H9 (cell line): ENCODE results near the gene CSTF3. TPM values are rescaled to one million over a fixed set of nuclear protein-coding genes. Genes with fewer than 3 reads are reported as not detected.

Source experiments
- DNase-seq: peaks from one replicate; pipeline ENCODE4 v3.0.0-alpha.2; 2017
- H2AFZ ChIP-seq: one replicate; pipeline ENCODE4 v1.6.1; 2013; ENCODE audit warnings: mild to moderate bottlenecking, low read length, control low read depth, moderate library complexity
- H2AK5ac ChIP-seq: 2 replicates; pipeline ENCODE4 v1.6.1; 2013; ENCODE audit warnings: low read length, control low read depth, mixed read lengths; ENCODE audit not compliant: insufficient read length
- H2BK120ac ChIP-seq: one replicate; pipeline ENCODE4 v1.6.1; 2013; ENCODE audit warnings: low read depth, mild to moderate bottlenecking, low read length, control low read depth, inconsistent platforms; ENCODE audit not compliant: poor library complexity, severe bottlenecking
- H2BK12ac ChIP-seq: 2 replicates; pipeline ENCODE4 v1.6.1; 2013; ENCODE audit warnings: low read length, control low read depth, mixed read lengths, low read depth; ENCODE audit not compliant: insufficient read length
- H2BK15ac ChIP-seq: 2 replicates; pipeline ENCODE4 v1.6.1; 2013; ENCODE audit warnings: low read depth, low read length, control low read depth
- H2BK20ac ChIP-seq: one replicate; pipeline ENCODE4 v1.6.1; 2013; ENCODE audit warnings: low read depth, mild to moderate bottlenecking, low read length, control low read depth, inconsistent platforms; ENCODE audit not compliant: poor library complexity, severe bottlenecking
- H2BK5ac ChIP-seq: 2 replicates; pipeline ENCODE4 v1.6.1; 2013; ENCODE audit warnings: low read length, control low read depth, mixed read lengths; ENCODE audit not compliant: insufficient read length
- H3K14ac ChIP-seq: 2 replicates; pipeline ENCODE4 v1.6.1; 2013; ENCODE audit warnings: low read length, control low read depth; ENCODE audit not compliant: insufficient read depth
- H3K18ac ChIP-seq: 2 replicates; pipeline ENCODE4 v1.6.1; 2013; ENCODE audit warnings: low read depth, mild to moderate bottlenecking, mixed read lengths, low read length, control low read depth; ENCODE audit not compliant: insufficient read length
- H3K23ac ChIP-seq: 2 replicates; pipeline ENCODE4 v1.6.1; 2013; ENCODE audit warnings: low read length, control low read depth, mixed read lengths, low read depth; ENCODE audit not compliant: insufficient read length
- H3K23me2 ChIP-seq: 2 replicates; pipeline ENCODE4 v1.6.1; 2013; ENCODE audit warnings: low read depth, mild to moderate bottlenecking, mixed read lengths, low read length, control low read depth; ENCODE audit not compliant: insufficient read length, poor library complexity, severe bottlenecking
- H3K27ac ChIP-seq: 2 replicates; pipeline ENCODE4 v1.5.1; 2013; ENCODE audit warnings: low read length, control low read depth, mixed read lengths, low read depth; ENCODE audit not compliant: insufficient read length
- H3K27me3 ChIP-seq: 2 replicates; pipeline ENCODE4 v1.6.1; 2013; ENCODE audit warnings: low read length, control low read depth, inconsistent platforms; ENCODE audit not compliant: insufficient read depth
- H3K4ac ChIP-seq: 2 replicates; pipeline ENCODE4 v1.6.1; 2013; ENCODE audit warnings: low read depth, mild to moderate bottlenecking, control low read depth, inconsistent platforms, low read length, moderate library complexity
- H3K4me1 ChIP-seq: 2 replicates; pipeline ENCODE4 v1.6.1; 2013; ENCODE audit warnings: low read length, control low read depth, inconsistent platforms; ENCODE audit not compliant: insufficient read depth
- H3K4me2 ChIP-seq: 2 replicates; pipeline ENCODE4 v1.6.1; 2013; ENCODE audit warnings: low read length, control low read depth, mixed read lengths; ENCODE audit not compliant: insufficient read length, insufficient read depth
- H3K56ac ChIP-seq: 2 replicates; pipeline ENCODE4 v1.6.1; 2013; ENCODE audit warnings: low read depth, mild to moderate bottlenecking, mixed read lengths, low read length, control low read depth; ENCODE audit not compliant: insufficient read length
- H3K79me1 ChIP-seq: 2 replicates; pipeline ENCODE4 v1.6.1; 2013; ENCODE audit warnings: low read depth, mild to moderate bottlenecking, moderate library complexity, low read length, control low read depth, inconsistent platforms; ENCODE audit not compliant: insufficient read depth, poor library complexity, severe bottlenecking
- H3K79me2 ChIP-seq: 2 replicates; pipeline ENCODE4 v1.6.1; 2013; ENCODE audit warnings: low read length, control low read depth, inconsistent platforms; ENCODE audit not compliant: insufficient read depth
- H3K9ac ChIP-seq: 2 replicates; pipeline ENCODE4 v1.6.1; 2013; ENCODE audit warnings: low read length, control low read depth, mixed read lengths; ENCODE audit not compliant: insufficient read length; ENCODE audit errors: extremely low read depth
- H3K9me3 ChIP-seq: one replicate; pipeline ENCODE4 v1.6.1; 2013; ENCODE audit warnings: low read depth, low read length, inconsistent platforms; ENCODE audit not compliant: control insufficient read depth
- H3T11ph ChIP-seq: one replicate; pipeline ENCODE4 v1.6.1; 2013; ENCODE audit warnings: mild to moderate bottlenecking, low read length, control low read depth, inconsistent platforms
- H4K20me1 ChIP-seq: one replicate; pipeline ENCODE4 v1.6.1; 2013; ENCODE audit not compliant: control insufficient read depth, insufficient read length, insufficient read depth
- H4K5ac ChIP-seq: 2 replicates; pipeline ENCODE4 v1.6.1; 2013; ENCODE audit warnings: low read depth, mild to moderate bottlenecking, mixed read lengths, low read length, control low read depth; ENCODE audit not compliant: insufficient read length
- H4K8ac ChIP-seq: replicated peaks from 2 replicates; pipeline ENCODE4 v1.6.1; 2013; ENCODE audit warnings: low read length, control low read depth, mixed read lengths, low read depth; ENCODE audit not compliant: insufficient read length
- H4K91ac ChIP-seq: 2 replicates; pipeline ENCODE4 v1.6.1; 2013; ENCODE audit warnings: low read depth, mild to moderate bottlenecking, moderate library complexity, mixed read lengths, low read length, control low read depth; ENCODE audit not compliant: insufficient read length
- H3K27ac Mint-ChIP-seq, 3 experiments: 2 replicates in 2 of 3; 3 replicates in 1 of 3; pipeline ENCODE4 v1.8.0; 2020 to 2021; ENCODE audit warnings: mixed read lengths in 3 of 3, mild to moderate bottlenecking in 1 of 3, moderate library complexity in 1 of 3
- H3K27me3 Mint-ChIP-seq: 2 replicates; pipeline ENCODE4 v1.8.0; 2021; ENCODE audit warnings: low read depth, mild to moderate bottlenecking, moderate library complexity, mixed read lengths
- H3K36me3 Mint-ChIP-seq, 3 experiments: 2 replicates in 2 of 3; 3 replicates in 1 of 3; pipeline ENCODE4 v1.8.0; 2020 to 2021; ENCODE audit warnings: low read depth in 3 of 3, mixed read lengths in 3 of 3; ENCODE audit not compliant: insufficient read depth in 1 of 3
- H3K4me1 Mint-ChIP-seq, 2 experiments: 2 replicates each; pipeline ENCODE4 v1.8.0; 2020; ENCODE audit warnings: mixed read lengths in 2 of 2
- H3K4me3 Mint-ChIP-seq, 2 experiments: 2 replicates in 1 of 2; 3 replicates in 1 of 2; pipeline ENCODE4 v1.8.0; 2020 to 2021; ENCODE audit warnings: mild to moderate bottlenecking in 2 of 2, mixed read lengths in 2 of 2, moderate library complexity in 1 of 2
- H3K9me3 Mint-ChIP-seq, 2 experiments: 2 replicates in 1 of 2; 3 replicates in 1 of 2; pipeline ENCODE4 v1.8.0; 2020; ENCODE audit warnings: mild to moderate bottlenecking in 2 of 2, mixed read lengths in 2 of 2, moderate library complexity in 1 of 2
- WGBS: extraction: QIAGEN DNeasy Blood & Tissue Kit; methylation state at CpG from one replicate; pipeline ENCODE4 v1.1.7; 2013; ENCODE audit warnings: missing lambda C conversion rate, low lambda C conversion rate, mixed read lengths; ENCODE audit not compliant: insufficient read length; ENCODE audit errors: extremely low coverage; 5-methylcytosine and 5-hydroxymethylcytosine counted together
- total RNA-seq: library from RNA; stranded (reverse); gene quantifications from 2 replicates; pipeline ENCODE4 v1.2.1, GENCODE V29; 2021
- TF ChIP-seq, protein P1 (sequence below): fragments of 200-600 bp; sonication (generic); conservative IDR thresholded peaks from 3 replicates; pipeline ENCODE4 v1.8.0; 2021; ENCODE audit warnings: antibody characterized with exemption, mild to moderate bottlenecking

Gene CSTF3
- total RNA-seq, 1 experiment from 2014 or later, result 41.5 TPM

DNA sequence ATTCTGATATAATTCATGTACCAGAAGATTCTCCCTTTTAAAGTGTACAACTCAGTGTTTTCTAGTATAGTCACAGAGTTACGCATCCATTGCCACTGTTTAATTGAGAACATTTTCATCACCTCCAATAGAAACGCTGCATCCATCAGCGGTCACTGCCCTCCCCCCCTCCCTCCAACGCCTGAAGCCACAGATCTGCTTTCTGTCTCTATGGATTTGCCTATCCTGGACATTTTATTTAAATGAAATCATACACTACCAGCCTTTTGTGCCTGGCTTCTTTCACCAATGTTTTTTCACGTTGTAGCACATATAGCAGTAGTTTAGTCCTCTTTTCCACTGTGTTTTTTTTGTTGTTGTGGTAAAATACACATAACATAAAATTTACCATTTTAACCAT, 99.1 kb downstream of the CSTF3 start:
- Histone ChIP-seq H3K27me3 (no peaks in the 10 kb centered on the region), H4K20me1 (no peaks in the 10 kb centered on the region), H3T11ph (no peak overlapping the region), H3K4me1 (no peaks in the 10 kb centered on the region; the same call in 1 of the 2 replicates), H2BK20ac (no peak overlapping the region), H3K79me2 (no peaks in the 10 kb centered on the region), H3K9me3 (no peaks in the 10 kb centered on the region), H3K18ac (no peak overlapping the region), H3K23ac (no peak overlapping the region), H3K9ac (no peak overlapping the region), H2BK12ac (no peak overlapping the region), H3K4ac (no peak overlapping the region), H2AK5ac (no peak overlapping the region), H3K79me1 (no peaks in the 10 kb centered on the region), H3K27ac (no peak overlapping the region), H3K4me2 (no peak overlapping the region), H4K5ac (no peak overlapping the region), H2BK120ac (no peak overlapping the region), H3K23me2 (no peaks in the 10 kb centered on the region), H3K14ac (no peak overlapping the region), H4K91ac (no peak overlapping the region), H2BK15ac (no peak overlapping the region), H3K56ac (no peak overlapping the region), H2BK5ac (no peak overlapping the region), H4K8ac (no peak overlapping the region), H2AFZ (no peak overlapping the region)
- Mint-ChIP-seq H3K36me3 (peaks cover 21 to 63% (median 58%) of the 10 kb centered on the region in 3 experiments; a peak in 6 of 7 replicates), H3K4me1 (peaks cover 20 to 31% of the 10 kb centered on the region in 2 experiments), H3K27ac (no peak overlapping the region), H3K9me3 (no peaks in the 10 kb centered on the region), H3K4me3 (no peak overlapping the region), H3K27me3 (no peaks in the 10 kb centered on the region)
- TF ChIP-seq, protein P1, sequence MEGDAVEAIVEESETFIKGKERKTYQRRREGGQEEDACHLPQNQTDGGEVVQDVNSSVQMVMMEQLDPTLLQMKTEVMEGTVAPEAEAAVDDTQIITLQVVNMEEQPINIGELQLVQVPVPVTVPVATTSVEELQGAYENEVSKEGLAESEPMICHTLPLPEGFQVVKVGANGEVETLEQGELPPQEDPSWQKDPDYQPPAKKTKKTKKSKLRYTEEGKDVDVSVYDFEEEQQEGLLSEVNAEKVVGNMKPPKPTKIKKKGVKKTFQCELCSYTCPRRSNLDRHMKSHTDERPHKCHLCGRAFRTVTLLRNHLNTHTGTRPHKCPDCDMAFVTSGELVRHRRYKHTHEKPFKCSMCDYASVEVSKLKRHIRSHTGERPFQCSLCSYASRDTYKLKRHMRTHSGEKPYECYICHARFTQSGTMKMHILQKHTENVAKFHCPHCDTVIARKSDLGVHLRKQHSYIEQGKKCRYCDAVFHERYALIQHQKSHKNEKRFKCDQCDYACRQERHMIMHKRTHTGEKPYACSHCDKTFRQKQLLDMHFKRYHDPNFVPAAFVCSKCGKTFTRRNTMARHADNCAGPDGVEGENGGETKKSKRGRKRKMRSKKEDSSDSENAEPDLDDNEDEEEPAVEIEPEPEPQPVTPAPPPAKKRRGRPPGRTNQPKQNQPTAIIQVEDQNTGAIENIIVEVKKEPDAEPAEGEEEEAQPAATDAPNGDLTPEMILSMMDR, result no peak
- DNase-seq, result no peak
- WGBS, result no CpG with 5 or more reads among the region's 5 CpGs
